ENCODE measurements around the gene TMEM117.

DNA sequence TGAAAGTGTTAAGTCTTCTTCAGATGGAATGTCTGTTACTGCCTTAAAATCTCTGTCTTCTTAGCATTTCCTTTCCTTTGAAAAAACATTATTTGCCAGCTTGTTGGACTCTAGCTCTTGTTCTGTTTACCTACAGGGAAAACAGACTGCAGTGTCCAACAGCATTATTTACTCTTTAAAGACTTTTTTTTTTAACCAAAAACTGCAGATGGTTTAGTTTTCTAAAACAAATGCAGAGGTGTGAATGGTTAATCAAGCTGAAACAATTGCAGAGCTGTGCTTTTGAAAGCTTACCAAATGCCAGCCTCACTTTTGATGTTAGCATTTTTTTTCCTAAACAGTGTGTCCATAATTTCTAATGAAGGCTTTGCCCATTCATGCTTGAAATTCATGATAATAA is 323.3 kb downstream of the TMEM117 start:
- TF ChIP-seq CTCF (IDR thresholded peaks at IDR 0.05) (no peak), POLR2A (IDR thresholded peaks at IDR 0.05) (no peak)
